HG02840 (cell line): ENCODE measurements around the gene PDZRN3.
A peak's percentile ranks its signal among the peaks of the same experiment; 100 is the strongest.

Experiments used
- ATAC-seq: cut with Tn5 transposase; IDR thresholded peaks from one replicate; pipeline ENCODE4 v1.9.1; 2021; ENCODE audit warnings: mild to moderate bottlenecking, moderate library complexity, moderate number of reproducible peaks; ENCODE audit not compliant: unreplicated experiment, low FRiP score

The PDZRN3 gene

DNA sequence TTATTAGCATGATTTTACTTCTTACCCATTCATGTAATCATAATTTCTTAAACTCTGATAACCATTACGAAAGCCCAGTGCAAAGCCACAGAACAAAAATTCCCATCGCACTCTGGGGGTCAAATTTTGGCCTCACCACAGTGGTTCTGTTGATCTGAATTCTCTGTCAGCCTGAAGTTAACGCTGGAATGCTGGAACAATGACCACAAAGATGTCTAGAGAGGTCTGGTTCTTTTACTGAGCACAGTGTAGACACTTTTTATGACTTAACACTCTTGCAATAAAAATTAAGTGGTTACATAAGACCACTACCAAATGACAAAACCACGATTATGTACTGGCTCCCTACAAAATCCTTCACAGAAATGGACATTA lies 94.7 kb downstream of the PDZRN3 start:
- no peak for ATAC-seq

GRCh38 chr3:73529308-73530021 lies 95.3 kb downstream of the PDZRN3 start:
- ATAC-seq, result no peak

- no peak for ATAC-seq
These were observed 99.2 kb downstream of the PDZRN3 start for GRCh38 chr3:73525591-73525990.

- no peak for ATAC-seq
These were observed 101.1 kb downstream of the PDZRN3 start for GRCh38 chr3:73523661-73524060.

- no peak for ATAC-seq
These were observed 102.9 kb downstream of the PDZRN3 start for GRCh38 chr3:73521734-73522336.

- ATAC-seq, result no peak
These were observed 103.7 kb downstream of the PDZRN3 start for GRCh38 chr3:73520931-73521461.

GRCh38 chr3:73516631-73517030 lies 108.1 kb downstream of the PDZRN3 start:
- no peak for ATAC-seq

DNA sequence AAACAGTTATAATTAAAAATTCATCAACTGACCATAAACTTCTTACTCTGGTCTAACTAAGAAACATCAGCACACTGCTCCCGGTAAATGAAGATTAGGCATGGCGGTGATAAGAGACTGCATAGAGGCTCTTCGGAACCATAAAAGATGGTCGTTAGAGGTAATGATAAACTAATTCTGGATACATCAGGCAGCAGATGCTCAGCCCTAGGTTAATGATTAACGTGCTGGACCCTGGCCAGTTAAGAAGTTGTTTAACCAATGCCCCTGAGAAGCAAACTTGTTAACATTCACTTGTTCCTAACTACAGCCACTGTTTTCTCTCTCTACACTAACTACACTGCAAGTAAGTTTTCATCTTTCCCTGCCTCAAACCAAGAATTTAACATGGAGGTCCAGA lies 111.5 kb downstream of the PDZRN3 start:
- no peak for ATAC-seq

- ATAC-seq, result no peak
These were observed 112.9 kb downstream of the PDZRN3 start for GRCh38 chr3:73511571-73512525.

- no peak for ATAC-seq
These were observed 114.0 kb downstream of the PDZRN3 start for GRCh38 chr3:73510784-73511183.

GRCh38 chr3:73510334-73510733 lies 114.4 kb downstream of the PDZRN3 start:
- ATAC-seq, result no peak

DNA sequence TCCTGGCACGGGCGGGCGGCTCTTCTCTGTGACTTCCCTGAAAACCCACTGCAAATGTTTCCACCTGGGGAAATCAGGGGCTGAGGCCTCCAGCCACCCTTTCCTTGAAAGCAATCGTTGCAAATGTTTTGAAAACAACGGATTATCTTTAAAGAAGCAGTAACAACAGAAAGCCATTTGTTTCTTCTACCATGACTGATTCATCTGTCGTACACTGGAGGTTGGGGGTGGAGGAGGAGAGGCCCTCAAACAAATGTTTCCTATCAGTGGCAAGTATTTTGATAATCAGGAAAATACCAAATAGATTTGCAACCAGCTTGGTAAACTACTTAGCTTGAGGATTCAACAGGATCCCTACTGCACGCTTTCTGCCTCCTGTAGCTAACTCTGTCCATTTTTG lies 114.9 kb downstream of the PDZRN3 start:
- ATAC-seq, result no peak

DNA sequence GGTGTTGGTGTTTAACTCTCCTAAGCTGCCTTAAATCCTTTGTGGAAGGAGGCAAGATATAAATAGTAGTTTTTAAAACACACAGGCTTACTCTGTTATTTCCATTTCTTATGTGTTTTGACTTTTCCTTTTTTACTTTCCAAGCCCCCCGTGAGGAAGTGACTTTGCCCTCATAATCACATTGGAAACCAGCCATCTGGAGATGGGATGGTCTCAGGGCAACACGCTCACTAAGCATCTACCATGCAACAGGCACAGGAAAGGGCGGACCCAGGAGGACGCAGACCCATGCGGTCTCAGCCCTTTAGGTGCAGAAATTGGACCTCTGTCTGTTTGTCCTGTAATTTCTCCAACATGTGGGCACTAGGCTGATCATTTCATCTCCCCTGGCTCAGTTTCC lies 115.7 kb downstream of the PDZRN3 start:
- ATAC-seq, result no peak

DNA sequence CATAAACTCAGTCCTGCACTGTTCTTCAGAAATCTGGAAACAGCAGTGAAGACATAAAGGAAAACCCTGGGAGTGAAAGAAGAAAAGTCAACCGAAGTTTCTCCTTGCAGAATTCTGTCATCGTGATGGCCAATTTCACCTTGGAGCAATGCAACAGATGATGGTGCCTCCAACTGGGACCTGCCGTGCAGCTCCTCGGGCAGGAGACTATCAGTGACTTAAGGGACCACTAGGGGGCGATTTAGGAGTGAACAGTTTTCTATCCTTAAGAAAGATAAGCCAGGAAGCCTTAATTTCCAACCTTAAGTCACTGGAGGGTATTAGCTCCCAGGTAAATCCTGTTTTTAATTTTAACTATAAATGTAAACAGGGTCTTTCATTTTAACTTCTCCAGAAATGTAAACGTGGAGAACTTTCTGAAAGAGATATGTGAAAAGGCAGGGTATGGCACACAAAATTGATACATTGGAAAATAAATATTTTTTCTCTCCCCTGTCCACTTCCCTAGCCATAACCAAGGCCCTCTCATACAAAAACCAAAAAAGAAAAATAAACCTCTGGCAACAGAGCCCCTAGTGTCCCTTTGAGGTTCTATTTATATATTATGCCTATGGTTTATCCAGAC lies 116.3 kb downstream of the PDZRN3 start:
- ATAC-seq, result no peak

DNA sequence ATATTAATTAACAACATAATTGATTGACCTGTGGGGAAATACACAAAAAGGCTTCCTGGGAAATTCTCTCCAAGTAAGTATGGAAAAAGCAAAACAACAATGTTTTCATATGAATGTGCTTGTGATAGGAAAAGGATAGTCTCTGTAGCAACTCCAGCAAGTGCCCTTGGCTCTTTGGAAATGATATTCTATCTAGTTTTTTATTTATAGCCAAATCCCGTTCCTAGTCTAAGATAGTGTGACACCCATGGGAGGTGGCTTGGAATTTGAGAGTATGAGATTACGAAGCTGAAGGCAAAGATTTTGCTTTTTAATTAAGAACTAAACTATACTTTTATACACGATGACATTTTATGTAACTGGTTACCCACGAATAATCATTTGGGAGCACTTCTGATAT lies 119.9 kb downstream of the PDZRN3 start:
- ATAC-seq, result no peak

DNA sequence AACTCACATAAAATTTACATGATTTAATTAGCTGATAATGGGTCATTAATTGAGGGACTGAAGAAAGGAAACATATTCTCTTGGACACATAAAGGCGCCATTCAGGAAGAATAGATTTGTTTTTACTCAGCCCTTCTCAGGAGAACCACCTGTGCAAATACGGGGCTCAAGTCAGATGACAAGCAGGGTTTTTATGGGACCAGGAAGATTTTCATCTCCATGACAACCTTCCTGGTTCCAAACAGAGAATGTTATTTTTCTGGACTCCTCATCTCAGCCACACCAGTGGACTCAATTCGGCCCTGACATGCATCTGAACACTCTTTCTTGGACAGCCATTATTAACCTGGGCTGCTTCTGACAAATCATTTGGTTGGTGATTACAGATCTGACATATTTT lies 120.5 kb downstream of the PDZRN3 start:
- ATAC-seq, result no peak

DNA sequence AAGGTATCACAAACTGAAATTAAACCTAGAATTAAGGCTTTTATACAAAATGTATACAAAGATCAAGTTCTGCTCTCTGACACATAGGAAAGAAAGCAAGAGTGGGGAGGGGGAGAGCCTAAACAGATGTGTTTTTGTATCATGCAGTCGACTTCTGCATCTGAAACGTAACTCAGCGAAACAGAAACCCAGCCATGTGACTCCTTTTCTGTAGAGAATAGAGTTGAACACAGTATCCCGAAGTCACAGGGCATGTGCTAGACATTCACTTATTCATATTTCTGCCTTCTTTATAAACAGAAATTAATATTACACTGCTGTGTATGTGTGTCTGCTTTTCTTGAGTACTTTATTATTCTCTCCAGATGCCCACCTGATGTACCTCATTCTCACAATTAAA lies 121.0 kb downstream of the PDZRN3 start:
- ATAC-seq, result no peak

- ATAC-seq, result peak; percentile 57
These were observed 121.8 kb downstream of the PDZRN3 start for GRCh38 chr3:73502609-73503583.

- no peak for ATAC-seq
These were observed 124.4 kb downstream of the PDZRN3 start for GRCh38 chr3:73500321-73500720.
